ENCODE measurements around the gene RIN1. TPM values are rescaled to one million over a fixed set of nuclear protein-coding genes. Genes with fewer than 3 reads are reported as not detected.

The RIN1 gene
- total RNA-seq, 1 experiment from 2014 or later: 5.4 TPM

DNA sequence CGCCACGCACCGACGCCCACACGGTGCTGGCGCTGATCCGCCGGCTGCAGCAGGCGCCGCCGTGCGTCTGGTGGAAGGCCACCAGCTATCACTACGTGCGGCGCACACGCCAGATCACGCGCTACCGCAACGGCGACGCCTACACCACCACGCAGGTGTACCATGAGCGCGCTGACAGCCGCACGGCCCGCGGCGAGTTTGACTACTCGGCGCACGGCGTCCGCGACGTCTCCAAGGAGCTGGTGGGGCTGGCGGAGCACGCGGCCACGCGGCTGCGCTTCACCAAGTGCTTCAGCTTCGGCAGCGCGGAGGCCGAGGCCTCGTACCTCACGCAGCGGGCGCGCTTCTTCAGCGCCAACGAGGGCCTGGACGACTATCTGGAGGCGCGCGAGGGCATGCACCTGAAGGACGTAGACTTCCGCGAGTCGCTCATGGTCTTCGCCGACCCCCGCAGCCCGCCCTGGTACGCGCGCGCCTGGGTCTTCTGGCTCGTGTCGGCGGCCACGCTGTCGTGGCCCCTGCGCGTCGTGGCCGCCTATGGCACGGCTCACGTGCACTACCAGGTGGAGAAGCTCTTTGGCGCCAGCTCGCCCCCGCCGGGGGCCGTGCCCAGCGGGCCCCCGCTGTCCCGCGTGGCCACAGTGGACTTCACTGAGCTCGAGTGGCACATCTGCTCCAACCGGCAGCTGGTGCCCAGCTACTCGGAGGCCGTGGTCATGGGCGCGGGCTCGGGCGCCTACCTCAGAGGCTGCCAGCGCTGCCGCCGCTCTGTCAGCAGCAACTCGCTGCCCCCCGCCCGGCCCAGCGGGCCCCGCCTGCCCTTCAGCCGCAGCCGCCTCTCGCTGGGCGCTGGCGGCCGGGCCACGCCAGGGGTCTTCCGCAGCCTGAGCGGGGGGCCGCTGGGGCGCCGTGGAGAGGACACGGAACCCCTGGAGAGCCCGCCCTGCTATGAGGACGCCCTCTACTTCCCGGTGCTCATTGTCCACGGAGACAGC lies 41.3 kb downstream of the RIN1 start:
- H4K20me1 ChIP-seq (ENCODE audit: control insufficient read depth, insufficient read depth, insufficient read length): no peaks in the 10 kb centered on the region
- Mint-ChIP-seq H3K36me3 (ENCODE audit: insufficient read depth in 1 of 3, low read depth in 3 of 3) (peaks cover 0 to 2% (median 0%) of the 10 kb centered on the region in 3 experiments; a peak in 2 of 7 replicates), H3K27ac (no peak overlapping the region), H3K4me3 (no peak overlapping the region), H3K27me3 (ENCODE audit: low read depth) (peaks cover 36% of the 10 kb centered on the region), H3K9me3 (no peaks in the 10 kb centered on the region), H3K4me1 (peaks cover 20 to 28% of the 10 kb centered on the region in 2 experiments)
- H3K9me3 ChIP-seq (ENCODE audit: control insufficient read depth, low read depth, low read length): no peaks in the 10 kb centered on the region
- no peak overlapping the region for H2AK5ac ChIP-seq (ENCODE audit: insufficient read length, low read length)
- H2AFZ ChIP-seq (ENCODE audit: low read length): no peak overlapping the region
- H2BK5ac ChIP-seq (ENCODE audit: insufficient read length, low read length): no peak overlapping the region
- peaks cover 8% of the 10 kb centered on the region; the same call in 1 of the 2 replicates for H3K27me3 ChIP-seq (ENCODE audit: insufficient read depth, low read length)
- H4K5ac ChIP-seq (ENCODE audit: insufficient read length, low read depth, low read length): no peak overlapping the region
- no peak overlapping the region for H3K23ac ChIP-seq (ENCODE audit: insufficient read length, low read depth, low read length)
- H2BK20ac ChIP-seq (ENCODE audit: low read depth, low read length, poor library complexity, severe bottlenecking): no peak overlapping the region
- H3K14ac ChIP-seq (ENCODE audit: insufficient read depth, low read length): no peak overlapping the region
- WGBS (ENCODE audit: extremely low coverage, insufficient read length, low lambda C conversion rate): no CpG with 5 or more reads among the region's 123 CpGs
- no peak for DNase-seq
- no peak overlapping the region for H4K8ac ChIP-seq (replicated peaks; ENCODE audit: insufficient read length, low read depth, low read length)
- no peak overlapping the region for H2BK12ac ChIP-seq (ENCODE audit: insufficient read length, low read depth, low read length)
- no peaks in the 10 kb centered on the region for H3K79me2 ChIP-seq (ENCODE audit: insufficient read depth, low read length)
- TF ChIP-seq, protein P1, sequence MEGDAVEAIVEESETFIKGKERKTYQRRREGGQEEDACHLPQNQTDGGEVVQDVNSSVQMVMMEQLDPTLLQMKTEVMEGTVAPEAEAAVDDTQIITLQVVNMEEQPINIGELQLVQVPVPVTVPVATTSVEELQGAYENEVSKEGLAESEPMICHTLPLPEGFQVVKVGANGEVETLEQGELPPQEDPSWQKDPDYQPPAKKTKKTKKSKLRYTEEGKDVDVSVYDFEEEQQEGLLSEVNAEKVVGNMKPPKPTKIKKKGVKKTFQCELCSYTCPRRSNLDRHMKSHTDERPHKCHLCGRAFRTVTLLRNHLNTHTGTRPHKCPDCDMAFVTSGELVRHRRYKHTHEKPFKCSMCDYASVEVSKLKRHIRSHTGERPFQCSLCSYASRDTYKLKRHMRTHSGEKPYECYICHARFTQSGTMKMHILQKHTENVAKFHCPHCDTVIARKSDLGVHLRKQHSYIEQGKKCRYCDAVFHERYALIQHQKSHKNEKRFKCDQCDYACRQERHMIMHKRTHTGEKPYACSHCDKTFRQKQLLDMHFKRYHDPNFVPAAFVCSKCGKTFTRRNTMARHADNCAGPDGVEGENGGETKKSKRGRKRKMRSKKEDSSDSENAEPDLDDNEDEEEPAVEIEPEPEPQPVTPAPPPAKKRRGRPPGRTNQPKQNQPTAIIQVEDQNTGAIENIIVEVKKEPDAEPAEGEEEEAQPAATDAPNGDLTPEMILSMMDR (conservative IDR thresholded peaks at IDR 0.05): no peak
- no peak overlapping the region for H2BK15ac ChIP-seq (ENCODE audit: low read depth, low read length)
- no peak overlapping the region for H3K18ac ChIP-seq (ENCODE audit: insufficient read length, low read depth, low read length)
- no peak overlapping the region for H3K27ac ChIP-seq (ENCODE audit: insufficient read length, low read depth, low read length)
- no peak overlapping the region for H3T11ph ChIP-seq (ENCODE audit: low read length)
- no peak overlapping the region for H2BK120ac ChIP-seq (ENCODE audit: low read depth, low read length, poor library complexity, severe bottlenecking)
- H3K9ac ChIP-seq (ENCODE audit: extremely low read depth, insufficient read length, low read length): no peak overlapping the region
- no peaks in the 10 kb centered on the region for H3K79me1 ChIP-seq (ENCODE audit: insufficient read depth, low read depth, low read length, poor library complexity, severe bottlenecking)
- H3K4ac ChIP-seq (ENCODE audit: low read depth, low read length): no peak overlapping the region
- H3K56ac ChIP-seq (ENCODE audit: insufficient read length, low read depth, low read length): no peak overlapping the region
- no peak overlapping the region for H3K4me2 ChIP-seq (ENCODE audit: insufficient read depth, insufficient read length, low read length)
- no peak overlapping the region for H4K91ac ChIP-seq (ENCODE audit: insufficient read length, low read depth, low read length)
- H3K4me1 ChIP-seq (ENCODE audit: insufficient read depth, low read length): peaks cover 4% of the 10 kb centered on the region
- peaks cover 6% of the 10 kb centered on the region for H3K23me2 ChIP-seq (ENCODE audit: insufficient read length, low read depth, low read length, poor library complexity, severe bottlenecking)

Measured in H9 (cell line).